Thoracic aorta (tissue), 2 donors: ENCODE results near the gene CDC25C. TPM values are rescaled to one million over a fixed set of nuclear protein-coding genes. Genes with fewer than 3 reads are reported as not detected.

Experiments used
- ATAC-seq: fragments of 150-250 bp; one replicate; pipeline ENCODE4 v1.8.0; 2017; ENCODE audit warnings: low read depth; ENCODE audit not compliant: insufficient number of reproducible peaks, low FRiP score
- DNase-seq: peaks from one replicate; pipeline ENCODE4 v3.0.0-alpha.2; 2020; ENCODE audit warnings: low spot score
- H3K27ac ChIP-seq, 2 donors: fragments of 200-600 bp; sonication (generic); 1 replicate in 1 of 2; 2 replicates in 1 of 2; pipeline ENCODE4 v1.5.1; 2016; ENCODE audit warnings: mild to moderate bottlenecking in 2 of 2, moderate library complexity in 2 of 2
- H3K27me3 ChIP-seq: fragments of 200-600 bp; sonication (generic); replicated peaks from 2 replicates; pipeline ENCODE4 v1.6.0; 2016; ENCODE audit warnings: mild to moderate bottlenecking; ENCODE audit not compliant: insufficient read depth
- H3K36me3 ChIP-seq: fragments of 200-600 bp; sonication (generic); one replicate; pipeline ENCODE4 v1.5.1; 2016
- H3K4me1 ChIP-seq, 2 donors: fragments of 200-600 bp; sonication (generic); 1 replicate in 1 of 2; 2 replicates in 1 of 2; pipeline versions ENCODE4 v1.5.1 to v1.6.0; 2016; ENCODE audit warnings: low read depth in 2 of 2, mild to moderate bottlenecking in 1 of 2; ENCODE audit not compliant: control insufficient read depth in 1 of 2
- H3K4me3 ChIP-seq: fragments of 200-600 bp; sonication (generic); 2 replicates; pipeline ENCODE4 v1.5.1; 2016; ENCODE audit warnings: mild to moderate bottlenecking
- H3K9me3 ChIP-seq: fragments of 200-600 bp; sonication (generic); 2 replicates; pipeline ENCODE4 v1.5.1; 2016
- CTCF ChIP-seq: fragments of 200-600 bp; sonication (generic); IDR thresholded peaks from one replicate; pipeline ENCODE4 v1.5.1; 2019; ENCODE audit warnings: antibody characterized with exemption
- total RNA-seq, 2 donors: library from RNA; depleted of rRNA; stranded (reverse); fragments of >200 nt; gene quantifications; one replicate each; pipeline versions ENCODE4 v1.1.0 to v1.2.3, GENCODE V29; 2016

The CDC25C gene
- not detected for total RNA-seq

GRCh38 chr5:138331449-138332368, at the start of gene CDC25C:
Gene CDC25C (minus strand): TSS chr5:138331804. CDS start chr5:138331180, 624 bp downstream.
- Histone ChIP-seq H3K27me3 (no peaks in the 10 kb centered on the region), H3K36me3 (no peaks in the 10 kb centered on the region), H3K27ac (no peak within 1 kb of the TSS), H3K4me3 (peak within 1 kb of the TSS; percentile 78), H3K9me3 (no peaks in the 10 kb centered on the region), H3K4me1 (peaks cover 6 to 14% of the 10 kb centered on the region in 2 donors)
- no peak for TF ChIP-seq CTCF
- peak; percentile 99 for DNase-seq
- peak; percentile 97 for ATAC-seq

GRCh38 chr5:138372653-138373052, 41.0 kb upstream of the CDC25C start:
- ATAC-seq (no peak), DNase-seq (no peak)
- Histone ChIP-seq H3K36me3 (peaks cover 31% of the 10 kb centered on the region), H3K9me3 (no peaks in the 10 kb centered on the region), H3K4me3 (no peak overlapping the region), H3K27ac (no peak overlapping the region), H3K4me1 (peaks cover 21 to 35% of the 10 kb centered on the region in 2 donors), H3K27me3 (no peaks in the 10 kb centered on the region)
- no peak for TF ChIP-seq CTCF

GRCh38 chr5:138372225-138372624, 40.6 kb upstream of the CDC25C start:
- H3K4me1 ChIP-seq = peaks cover 25 to 40% of the 10 kb centered on the region in 2 donors
- DNase-seq (no peak), ATAC-seq (no peak)
- H3K27me3 ChIP-seq = no peaks in the 10 kb centered on the region
- no peak for TF ChIP-seq CTCF
- H3K9me3 ChIP-seq = no peaks in the 10 kb centered on the region
- H3K36me3 ChIP-seq = peaks cover 27% of the 10 kb centered on the region
- no peak overlapping the region for H3K27ac ChIP-seq
- no peak overlapping the region for H3K4me3 ChIP-seq

- TF ChIP-seq CTCF = no peak
- H3K4me1 ChIP-seq = peaks cover 30 to 47% of the 10 kb centered on the region in 2 donors
- H3K36me3 ChIP-seq = peaks cover 19% of the 10 kb centered on the region
- no peaks in the 10 kb centered on the region for H3K9me3 ChIP-seq
- H3K27ac ChIP-seq = no peak overlapping the region
- DNase-seq = no peak
- H3K27me3 ChIP-seq = no peaks in the 10 kb centered on the region
- no peak for ATAC-seq
- no peak overlapping the region for H3K4me3 ChIP-seq
These were observed 39.9 kb upstream of the CDC25C start for GRCh38 chr5:138371454-138371853.

GRCh38 chr5:138370537-138370936, 38.9 kb upstream of the CDC25C start:
- H3K27me3 ChIP-seq = no peaks in the 10 kb centered on the region
- TF ChIP-seq CTCF = no peak
- no peak overlapping the region for H3K27ac ChIP-seq
- H3K9me3 ChIP-seq = no peaks in the 10 kb centered on the region
- DNase-seq (no peak), ATAC-seq (no peak)
- no peak overlapping the region for H3K4me3 ChIP-seq
- H3K4me1 ChIP-seq = peaks cover 30 to 51% of the 10 kb centered on the region in 2 donors
- H3K36me3 ChIP-seq = peaks cover 10% of the 10 kb centered on the region
